Smooth muscle cell (in vitro differentiated cells): ENCODE results near the gene CPM. TPM values are rescaled to one million over a fixed set of nuclear protein-coding genes. Genes with fewer than 3 reads are reported as not detected.

Experiments
- DNase-seq: peaks from one replicate; lab custom pipeline; 2025; ENCODE audit not compliant: unreplicated experiment; lab: John Stamatoyannopoulos, UW
- H2AFZ ChIP-seq: fragments of 200-600 bp; sonication (generic); 2 replicates; pipeline ENCODE4 v1.6.0; 2016; ENCODE audit warnings: antibody characterized with exemption, low read depth, mild to moderate bottlenecking
- H3F3A ChIP-seq: fragments of 200-600 bp; sonication (generic); 2 replicates; pipeline ENCODE4 v1.6.0; 2017; ENCODE audit warnings: antibody characterized with exemption, low read depth
- H3K27ac ChIP-seq: fragments of 200-600 bp; sonication (generic); 2 replicates; pipeline ENCODE4 v1.5.1; 2016; ENCODE audit warnings: low read depth, mild to moderate bottlenecking
- H3K27me3 ChIP-seq: fragments of 200-600 bp; sonication (generic); 2 replicates; pipeline ENCODE4 v1.6.1; 2016; ENCODE audit warnings: low read depth, mild to moderate bottlenecking
- H3K36me3 ChIP-seq: fragments of 200-600 bp; sonication (generic); 2 replicates; pipeline ENCODE4 v1.5.1; 2016; ENCODE audit warnings: low read depth
- H3K4me1 ChIP-seq: fragments of 200-600 bp; sonication (generic); 2 replicates; pipeline ENCODE4 v1.5.1; 2016; ENCODE audit warnings: low read depth
- H3K4me2 ChIP-seq: fragments of 200-600 bp; sonication (generic); 2 replicates; pipeline ENCODE4 v1.6.0; 2016; ENCODE audit warnings: mild to moderate bottlenecking
- H3K4me3 ChIP-seq: fragments of 200-600 bp; sonication (generic); 2 replicates; pipeline ENCODE4 v1.5.1; 2016; ENCODE audit warnings: mild to moderate bottlenecking
- H3K79me2 ChIP-seq: fragments of 200-600 bp; sonication (generic); 2 replicates; pipeline ENCODE4 v1.6.0; 2016; ENCODE audit warnings: low read depth, mild to moderate bottlenecking
- H3K9ac ChIP-seq: fragments of 200-600 bp; sonication (generic); 2 replicates; pipeline ENCODE4 v1.6.0; 2016; ENCODE audit warnings: low read depth
- H3K9me3 ChIP-seq: fragments of 200-600 bp; sonication (generic); replicated peaks from 2 replicates; pipeline ENCODE4 v1.5.1; 2016; ENCODE audit warnings: low read depth
- H4K20me1 ChIP-seq: fragments of 200-600 bp; sonication (generic); 2 replicates; pipeline ENCODE4 v1.6.0; 2016; ENCODE audit warnings: low read depth
- CTCF ChIP-seq: fragments of 200-600 bp; sonication (generic); IDR thresholded peaks from 2 replicates; pipeline ENCODE4 v1.5.1; 2017; ENCODE audit warnings: borderline replicate concordance, mild to moderate bottlenecking, antibody characterized with exemption; ENCODE audit not compliant: insufficient read depth, poor library complexity, severe bottlenecking
- WGBS: methylation state at CpG from one replicate; pipeline ENCODE4 v1.1.7; 2016; ENCODE audit warnings: low lambda C conversion rate; 5-methylcytosine and 5-hydroxymethylcytosine counted together
- polyA plus RNA-seq: library from polyadenylated mRNA; unstranded; fragments of >200 nt; fragmentation: Nextera tagmentation; extraction: Ambion mirVana; gene quantifications from 2 replicates; pipeline ENCODE4 v1.2.1, GENCODE V29; 2016
- total RNA-seq: library from RNA; depleted of rRNA; stranded (reverse); fragments of >200 nt; gene quantifications from 2 replicates; pipeline ENCODE4 v1.2.3, GENCODE V29; 2014

Gene CPM
- total and polyA plus RNA-seq, 2 experiments from 2014 or later, result 0.57 to 6.2 TPM

DNA sequence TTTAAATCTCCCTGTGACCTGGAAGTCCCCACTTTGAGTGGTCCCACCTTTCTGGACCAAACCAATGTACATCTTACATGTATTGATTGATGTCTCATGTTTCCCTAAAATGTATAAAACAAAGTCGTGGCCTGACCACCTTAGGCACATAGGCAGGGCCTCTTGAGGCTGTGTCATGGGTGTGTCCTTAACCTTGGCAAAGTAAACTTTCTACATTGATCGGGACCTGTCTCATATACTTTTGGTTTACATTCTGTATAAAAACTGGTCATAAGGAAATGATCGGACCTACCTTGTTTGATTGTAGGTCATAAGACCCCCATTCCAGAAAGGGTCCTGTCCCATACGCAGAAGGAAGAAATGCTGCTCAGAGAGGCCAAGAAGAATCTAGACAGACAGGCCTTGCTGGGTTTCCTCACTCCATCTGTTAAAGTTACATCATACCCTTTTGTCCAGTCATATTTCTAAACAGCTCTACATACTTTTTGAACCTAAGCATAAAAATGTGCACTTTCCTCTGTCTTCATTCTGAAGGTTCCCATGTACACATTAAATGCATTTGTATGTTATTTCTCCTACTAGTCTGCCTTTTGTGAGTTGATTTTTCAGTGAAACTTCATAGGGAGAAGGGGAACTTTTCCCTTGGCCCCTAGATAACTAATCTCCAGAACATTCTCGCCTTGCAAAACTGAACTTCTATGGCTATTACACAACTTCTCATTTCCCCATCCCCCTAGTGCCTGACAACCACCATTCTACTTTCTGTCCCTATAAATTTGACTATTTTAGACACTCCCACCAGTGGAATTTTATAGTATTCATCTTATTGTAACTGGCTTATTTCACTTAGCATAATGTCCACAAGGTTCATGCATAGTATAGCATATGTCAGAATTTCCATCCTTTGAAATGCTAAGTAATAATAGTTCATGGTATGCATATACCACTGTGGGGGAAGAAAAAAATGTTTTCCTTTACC lies 30.2 kb upstream of the CPM start:
- Histone ChIP-seq H3K36me3 (no peaks in the 10 kb centered on the region), H3K79me2 (no peaks in the 10 kb centered on the region), H3K9me3 (no peaks in the 10 kb centered on the region), H3K27ac (peak overlapping the region; percentile 47), H4K20me1 (no peaks in the 10 kb centered on the region), H3K9ac (peak overlapping the region; percentile 0), H3K4me2 (peak overlapping the region; percentile 42), H3K27me3 (no peaks in the 10 kb centered on the region), H2AFZ (peak overlapping the region; percentile 51), H3K4me1 (peaks cover 4% of the 10 kb centered on the region), H3K4me3 (no peak overlapping the region), H3F3A (no peaks in the 10 kb centered on the region)
- no peak for DNase-seq
- TF ChIP-seq CTCF, result no peak
- WGBS, result 63% methylated on average over 5 of the region's 5 CpGs

DNA sequence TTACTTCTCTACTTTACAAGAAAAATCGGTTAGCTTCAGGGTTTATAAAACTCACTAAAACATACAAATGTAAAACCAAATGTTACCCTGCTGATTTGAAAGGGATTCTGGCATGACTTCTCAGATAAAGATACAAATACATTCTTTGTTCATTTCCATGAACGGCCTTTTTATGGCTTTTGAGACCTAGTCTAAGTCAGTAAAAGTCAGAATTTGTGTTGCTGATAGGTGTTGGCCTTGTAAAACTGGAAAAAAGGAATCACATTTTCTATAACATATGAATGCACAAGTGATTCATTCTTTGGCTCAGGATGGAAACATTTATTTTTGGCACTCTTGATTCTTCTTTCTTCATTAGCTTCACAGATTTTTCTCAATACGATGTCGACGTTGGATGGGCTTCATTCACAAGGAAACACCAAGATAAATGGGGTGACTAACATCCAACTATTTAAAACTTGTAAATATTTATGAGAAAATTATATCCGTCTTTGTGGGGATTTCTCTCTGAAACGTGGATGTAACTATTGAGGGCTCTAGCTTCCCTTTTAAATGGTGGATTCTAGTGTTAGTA lies 27.0 kb upstream of the CPM start:
- H3K27me3 ChIP-seq, result no peaks in the 10 kb centered on the region
- no peak overlapping the region for H3K4me3 ChIP-seq
- no peak overlapping the region for H3K9ac ChIP-seq
- no peak overlapping the region for H3K27ac ChIP-seq
- H3K4me2 ChIP-seq, result no peak overlapping the region
- H3K4me1 ChIP-seq, result peaks cover 4% of the 10 kb centered on the region
- TF ChIP-seq CTCF, result no peak
- no peaks in the 10 kb centered on the region for H3F3A ChIP-seq
- H3K36me3 ChIP-seq, result no peaks in the 10 kb centered on the region
- H3K9me3 ChIP-seq, result no peaks in the 10 kb centered on the region
- 40% methylated on average over 7 of the region's 7 CpGs for WGBS
- H4K20me1 ChIP-seq, result no peaks in the 10 kb centered on the region
- H2AFZ ChIP-seq, result no peak overlapping the region
- H3K79me2 ChIP-seq, result no peaks in the 10 kb centered on the region
- no peak for DNase-seq

- no peak overlapping the region for H3K4me3 ChIP-seq
- WGBS, result 92% methylated on average over 4 of the region's 4 CpGs
- H3K9me3 ChIP-seq, result no peaks in the 10 kb centered on the region
- no peak overlapping the region for H3K4me2 ChIP-seq
- H3K4me1 ChIP-seq, result peaks cover 4% of the 10 kb centered on the region
- H3K79me2 ChIP-seq, result no peaks in the 10 kb centered on the region
- H3K27ac ChIP-seq, result no peak overlapping the region
- no peaks in the 10 kb centered on the region for H3K27me3 ChIP-seq
- no peaks in the 10 kb centered on the region for H3F3A ChIP-seq
- no peak overlapping the region for H3K9ac ChIP-seq
- no peak for DNase-seq
- no peak overlapping the region for H2AFZ ChIP-seq
- no peaks in the 10 kb centered on the region for H3K36me3 ChIP-seq
- H4K20me1 ChIP-seq, result no peaks in the 10 kb centered on the region
- no peak for TF ChIP-seq CTCF
Observed at GRCh38 chr12:68959143-68959858, 26.3 kb upstream of the CPM start.
